Renal pelvis (tissue), 4 donors: ENCODE measurements around the gene PTPRH. TPM values are rescaled to one million over a fixed set of nuclear protein-coding genes. Genes with fewer than 3 reads are reported as not detected.
"Not testable (repeated sequence)": the region's sequence is repeated elsewhere in the genome, so short reads cannot be mapped to it uniquely, and the experiment has no call there.

Experiments used
- DNase-seq: peaks from one replicate; pipeline ENCODE4 v3.0.0-alpha.2; 2013
- polyA plus RNA-seq, 3 donors: library from polyadenylated mRNA; unstranded; fragments of 120-200 nt; gene quantifications; one replicate each; pipeline ENCODE4 v1.2.1, GENCODE V29; 2013; ENCODE audit not compliant: insufficient read length in 3 of 3

The PTPRH gene
- polyA plus RNA-seq, 3 donors: 0.16 to 0.24 (median 0.17) TPM

- DNase-seq: peak; percentile 77
Measured at GRCh38 chr19:55160128-55160985, 48.9 kb downstream of the PTPRH start.

GRCh38 chr19:55158848-55159749 lies 50.2 kb downstream of the PTPRH start:
- no peak for DNase-seq

GRCh38 chr19:55158423-55158822 lies 50.9 kb downstream of the PTPRH start:
- no peak for DNase-seq

- DNase-seq: no peak
Measured at GRCh38 chr19:55157064-55157908, 52.0 kb downstream of the PTPRH start, which contains the start of gene TNNI3. Gene TNNI3, minus strand, starts transcription at chr19:55157732. Its CDS starts 143 bp downstream, at chr19:55157589.

- no peak for DNase-seq
Measured at GRCh38 chr19:55156202-55157063, 52.9 kb downstream of the PTPRH start.

- DNase-seq: not testable (repeated sequence)
Measured at GRCh38 chr19:55155784-55156183, 53.5 kb downstream of the PTPRH start.

- DNase-seq: no peak
Measured at GRCh38 chr19:55153652-55154264, 55.5 kb downstream of the PTPRH start.

GRCh38 chr19:55152017-55152416 lies 57.3 kb downstream of the PTPRH start:
- DNase-seq: no peak

GRCh38 chr19:55149078-55150003 lies 60.0 kb downstream of the PTPRH start, which contains the start of gene TNNT1:
Gene TNNT1, minus strand, starts transcription at chr19:55149206. Its CDS starts 2,049 bp downstream, at chr19:55147157.
- no peak for DNase-seq

- DNase-seq: no peak
Measured at GRCh38 chr19:55147545-55148251, 61.6 kb downstream of the PTPRH start.

GRCh38 chr19:55146705-55147273 lies 62.5 kb downstream of the PTPRH start:
- DNase-seq: no peak

- no peak for DNase-seq
Measured at GRCh38 chr19:55146078-55146704, 63.1 kb downstream of the PTPRH start.

GRCh38 chr19:55145232-55145631 lies 64.1 kb downstream of the PTPRH start:
- no peak for DNase-seq

- no peak for DNase-seq
Measured at GRCh38 chr19:55141696-55142095, 67.6 kb downstream of the PTPRH start.

GRCh38 chr19:55137915-55138314 lies 71.4 kb downstream of the PTPRH start:
- no peak for DNase-seq

- no peak for DNase-seq
Measured at GRCh38 chr19:55136399-55137102, 72.8 kb downstream of the PTPRH start.

GRCh38 chr19:55134736-55135135 lies 74.6 kb downstream of the PTPRH start:
- no peak for DNase-seq
